ENCODE results near the gene LRRC75A.
"Not testable (repeated sequence)": the region's sequence is repeated elsewhere in the genome, so short reads cannot be mapped to it uniquely, and the experiment has no call there.

Gene LRRC75A

GRCh38 chr17:16459271-16459670 is 32.7 kb downstream of the LRRC75A start:
- TF ChIP-seq CTCF (IDR thresholded peaks at IDR 0.05; ENCODE audit: low read depth, low read length) = no peak
- DNase-seq (ENCODE audit: extremely low read depth, low read depth) = no peak

GRCh38 chr17:16456742-16457316 is 35.2 kb downstream of the LRRC75A start:
- no peak for TF ChIP-seq CTCF (IDR thresholded peaks at IDR 0.05; ENCODE audit: low read depth, low read length)
- DNase-seq (ENCODE audit: extremely low read depth, low read depth) = no peak

GRCh38 chr17:16455997-16456741 is 35.8 kb downstream of the LRRC75A start:
- no peak for TF ChIP-seq CTCF (IDR thresholded peaks at IDR 0.05; ENCODE audit: low read depth, low read length)
- no peak for DNase-seq (ENCODE audit: extremely low read depth, low read depth)

- TF ChIP-seq CTCF (IDR thresholded peaks at IDR 0.05; ENCODE audit: low read depth, low read length) = no peak
- no peak for DNase-seq (ENCODE audit: extremely low read depth, low read depth)
These were observed 38.5 kb downstream of the LRRC75A start for GRCh38 chr17:16453493-16453851.

- not testable (repeated sequence) for DNase-seq (ENCODE audit: extremely low read depth, low read depth)
These were observed 39.7 kb downstream of the LRRC75A start for GRCh38 chr17:16452268-16452667.

GRCh38 chr17:16450028-16450427 is 42.0 kb downstream of the LRRC75A start:
- no peak for DNase-seq (ENCODE audit: extremely low read depth, low read depth)

GRCh38 chr17:16449121-16449570 is 42.8 kb downstream of the LRRC75A start:
- no peak for TF ChIP-seq CTCF (IDR thresholded peaks at IDR 0.05; ENCODE audit: low read depth, low read length)
- no peak for DNase-seq (ENCODE audit: extremely low read depth, low read depth)

More at GRCh38 chr17:16450028-16450427, 42.0 kb downstream of the LRRC75A start:
- TF ChIP-seq CTCF (IDR thresholded peaks at IDR 0.05; ENCODE audit: low read depth, low read length) = no peak

All from AG09319 (cell line).